Measurements from ENCODE around the gene CREB3L2.
"Not testable (repeated sequence)": the region's sequence is repeated elsewhere in the genome, so short reads cannot be mapped to it uniquely, and the experiment has no call there.

CREB3L2 gene

GRCh38 chr7:137986252-137987017 lies 15.5 kb downstream of the CREB3L2 start:
- no peaks in the 10 kb centered on the region for H3K27me3 ChIP-seq (ENCODE audit: control insufficient read depth, insufficient read depth, low read length)
- H3K4me3 ChIP-seq (ENCODE audit: low read length), result no peak overlapping the region
- no peaks in the 10 kb centered on the region for H3K9me3 ChIP-seq (ENCODE audit: control insufficient read depth, low read depth, low read length)
- peaks cover 5% of the 10 kb centered on the region for H3K4me1 ChIP-seq (ENCODE audit: control insufficient read depth, low read depth, low read length)
- H3K36me3 ChIP-seq (ENCODE audit: control insufficient read depth, low read depth, low read length), result no peaks in the 10 kb centered on the region
- no peak overlapping the region for H3K9ac ChIP-seq (ENCODE audit: low read length)
- H3K27ac ChIP-seq (ENCODE audit: low read length), result no peak overlapping the region

- no peaks in the 10 kb centered on the region for H3K36me3 ChIP-seq (ENCODE audit: control insufficient read depth, low read depth, low read length)
- H3K9me3 ChIP-seq (ENCODE audit: control insufficient read depth, low read depth, low read length), result no peaks in the 10 kb centered on the region
- H3K27me3 ChIP-seq (ENCODE audit: control insufficient read depth, insufficient read depth, low read length), result no peaks in the 10 kb centered on the region
- no peak overlapping the region for H3K27ac ChIP-seq (ENCODE audit: low read length)
- peaks cover 5% of the 10 kb centered on the region for H3K4me1 ChIP-seq (ENCODE audit: control insufficient read depth, low read depth, low read length)
- H3K4me3 ChIP-seq (ENCODE audit: low read length), result no peak overlapping the region
- no peak overlapping the region for H3K9ac ChIP-seq (ENCODE audit: low read length)
Observed at GRCh38 chr7:137985897-137986251, 16.0 kb downstream of the CREB3L2 start.

DNA sequence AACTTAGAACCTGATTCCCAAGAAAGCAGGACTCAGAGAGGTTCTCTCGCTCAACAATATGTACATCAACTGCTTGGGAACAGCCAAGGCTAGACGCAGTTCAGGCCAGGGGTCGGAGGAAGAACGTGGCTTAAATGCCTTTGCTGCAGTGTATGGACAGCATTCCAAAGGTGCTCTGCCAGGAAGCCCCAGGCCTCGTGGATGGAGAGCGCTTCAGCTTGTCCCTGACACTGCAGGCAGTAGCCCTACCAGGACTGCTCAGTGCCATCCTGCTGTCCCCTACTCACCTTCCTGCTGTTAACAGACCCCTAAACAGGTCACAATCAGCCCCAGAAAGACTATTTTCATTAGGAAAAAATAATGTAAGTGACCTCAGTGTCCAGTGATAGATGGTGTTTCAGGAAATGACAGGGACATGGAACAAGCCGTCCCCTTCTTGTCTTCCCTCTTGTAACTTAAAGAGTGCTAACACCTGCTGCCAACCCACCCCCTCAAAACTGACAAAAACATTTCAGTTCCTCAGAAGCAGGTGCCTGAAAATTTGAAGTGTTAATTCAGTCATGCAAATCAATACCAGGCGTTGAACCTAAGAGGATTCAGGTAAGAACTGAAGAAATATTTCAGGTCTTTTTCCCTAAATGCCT lies 16.5 kb downstream of the CREB3L2 start:
- no peak overlapping the region for H3K4me3 ChIP-seq (ENCODE audit: low read length)
- no peak overlapping the region for H3K9ac ChIP-seq (ENCODE audit: low read length)
- no peaks in the 10 kb centered on the region for H3K36me3 ChIP-seq (ENCODE audit: control insufficient read depth, low read depth, low read length)
- H3K27me3 ChIP-seq (ENCODE audit: control insufficient read depth, insufficient read depth, low read length), result no peaks in the 10 kb centered on the region
- peaks cover under 1% of the 10 kb centered on the region for H3K4me1 ChIP-seq (ENCODE audit: control insufficient read depth, low read depth, low read length)
- H3K9me3 ChIP-seq (ENCODE audit: control insufficient read depth, low read depth, low read length), result no peaks in the 10 kb centered on the region
- no peak overlapping the region for H3K27ac ChIP-seq (ENCODE audit: low read length)

DNA sequence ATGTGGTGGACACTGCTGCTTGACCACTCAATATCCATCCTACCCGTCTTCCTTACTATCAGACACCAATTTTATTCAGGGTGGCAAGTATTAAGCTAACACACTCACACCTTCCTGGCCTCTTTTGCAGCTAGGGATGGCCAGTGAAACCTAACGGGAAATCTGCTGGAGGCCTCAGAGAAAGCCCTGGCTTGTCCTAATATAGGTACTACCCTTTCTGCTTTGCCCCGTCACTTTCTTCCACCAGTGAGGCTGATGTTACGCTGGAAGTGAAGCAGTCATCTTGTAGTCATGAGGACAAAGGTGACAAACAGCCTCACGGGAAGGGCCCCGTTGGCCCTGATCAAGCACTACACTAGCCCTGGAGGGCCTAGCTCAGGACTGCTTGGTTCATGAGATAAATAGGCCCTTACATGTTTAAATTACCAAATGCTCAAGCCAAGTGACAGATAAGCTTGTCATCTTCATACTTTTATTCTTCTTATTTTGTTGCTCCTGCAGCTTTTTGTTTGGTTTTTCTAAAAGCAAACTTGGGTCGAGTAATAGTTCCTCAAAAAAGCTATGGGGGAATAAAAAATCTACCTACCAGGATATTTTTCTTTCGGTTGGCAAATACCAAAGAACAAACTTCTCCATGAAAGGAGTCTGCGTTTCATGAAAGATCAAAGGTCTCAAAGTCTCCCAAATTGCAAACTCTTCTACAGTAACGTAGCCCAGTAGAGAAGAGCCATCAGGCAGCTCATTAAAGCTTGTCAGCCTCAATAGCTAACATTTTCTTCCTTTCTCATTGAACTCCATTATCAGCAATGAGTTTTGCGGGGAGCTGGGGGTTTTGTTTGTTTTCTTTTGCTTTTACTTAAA lies 17.5 kb downstream of the CREB3L2 start:
- H3K4me1 ChIP-seq (ENCODE audit: control insufficient read depth, low read depth, low read length), result no peaks in the 10 kb centered on the region
- H3K27ac ChIP-seq (ENCODE audit: low read length), result no peak overlapping the region
- no peak overlapping the region for H3K4me3 ChIP-seq (ENCODE audit: low read length)
- H3K36me3 ChIP-seq (ENCODE audit: control insufficient read depth, low read depth, low read length), result no peaks in the 10 kb centered on the region
- H3K27me3 ChIP-seq (ENCODE audit: control insufficient read depth, insufficient read depth, low read length), result no peaks in the 10 kb centered on the region
- H3K9ac ChIP-seq (ENCODE audit: low read length), result no peak overlapping the region
- H3K9me3 ChIP-seq (ENCODE audit: control insufficient read depth, low read depth, low read length), result no peaks in the 10 kb centered on the region

DNA sequence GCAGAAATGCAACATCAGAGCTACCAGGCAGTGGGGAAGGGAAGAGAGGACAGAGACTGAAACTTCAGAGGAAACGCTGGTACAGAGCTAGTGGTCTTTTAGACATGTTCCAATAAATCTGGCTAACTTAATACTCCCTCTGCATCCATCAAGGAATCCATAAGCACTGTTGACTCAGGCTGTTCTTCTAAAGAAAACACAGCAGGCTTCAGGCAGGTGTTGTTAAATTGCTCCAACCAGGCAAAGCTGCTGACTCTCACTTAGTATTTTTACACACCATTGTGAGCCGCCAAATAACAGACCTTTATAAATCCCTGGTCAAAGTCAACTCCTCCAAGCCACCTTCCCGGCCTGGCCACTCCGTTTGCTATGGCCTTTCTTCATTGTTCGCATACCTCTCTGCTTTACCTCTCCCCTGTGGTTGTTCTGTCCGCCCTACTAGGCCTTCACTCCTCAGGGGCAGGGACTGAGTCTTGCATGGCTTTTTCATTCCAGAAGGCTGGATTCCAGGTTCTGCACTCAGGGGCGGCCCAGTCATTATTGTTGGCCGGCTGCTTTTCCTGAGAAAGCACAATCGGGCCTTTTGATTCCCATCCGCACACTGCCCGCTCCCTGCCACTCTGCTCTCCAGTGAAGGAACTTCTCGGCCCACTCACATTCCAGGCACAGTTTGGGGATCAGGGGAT lies 18.4 kb downstream of the CREB3L2 start:
- H3K27me3 ChIP-seq (ENCODE audit: control insufficient read depth, insufficient read depth, low read length), result no peaks in the 10 kb centered on the region
- H3K27ac ChIP-seq (ENCODE audit: low read length), result no peak overlapping the region
- H3K4me1 ChIP-seq (ENCODE audit: control insufficient read depth, low read depth, low read length), result no peaks in the 10 kb centered on the region
- H3K9me3 ChIP-seq (ENCODE audit: control insufficient read depth, low read depth, low read length), result no peaks in the 10 kb centered on the region
- no peaks in the 10 kb centered on the region for H3K36me3 ChIP-seq (ENCODE audit: control insufficient read depth, low read depth, low read length)
- no peak overlapping the region for H3K4me3 ChIP-seq (ENCODE audit: low read length)
- H3K9ac ChIP-seq (ENCODE audit: low read length), result no peak overlapping the region

- H3K27me3 ChIP-seq (ENCODE audit: control insufficient read depth, insufficient read depth, low read length); H3K4me1 ChIP-seq (ENCODE audit: control insufficient read depth, low read depth, low read length); H3K27ac ChIP-seq (ENCODE audit: low read length); H3K9me3 ChIP-seq (ENCODE audit: control insufficient read depth, low read depth, low read length); H3K9ac ChIP-seq (ENCODE audit: low read length); H3K4me3 ChIP-seq (ENCODE audit: low read length); H3K36me3 ChIP-seq (ENCODE audit: control insufficient read depth, low read depth, low read length): not testable (repeated sequence)
Observed at GRCh38 chr7:137982394-137982793, 19.5 kb downstream of the CREB3L2 start.

GRCh38 chr7:137981668-137982067 lies 20.2 kb downstream of the CREB3L2 start:
- Histone ChIP-seq H3K27ac (ENCODE audit: low read length) (no peak overlapping the region), H3K4me1 (ENCODE audit: control insufficient read depth, low read depth, low read length) (no peaks in the 10 kb centered on the region), H3K36me3 (ENCODE audit: control insufficient read depth, low read depth, low read length) (no peaks in the 10 kb centered on the region), H3K9me3 (ENCODE audit: control insufficient read depth, low read depth, low read length) (no peaks in the 10 kb centered on the region), H3K9ac (ENCODE audit: low read length) (no peak overlapping the region), H3K4me3 (ENCODE audit: low read length) (no peak overlapping the region), H3K27me3 (ENCODE audit: control insufficient read depth, insufficient read depth, low read length) (no peaks in the 10 kb centered on the region)

DNA sequence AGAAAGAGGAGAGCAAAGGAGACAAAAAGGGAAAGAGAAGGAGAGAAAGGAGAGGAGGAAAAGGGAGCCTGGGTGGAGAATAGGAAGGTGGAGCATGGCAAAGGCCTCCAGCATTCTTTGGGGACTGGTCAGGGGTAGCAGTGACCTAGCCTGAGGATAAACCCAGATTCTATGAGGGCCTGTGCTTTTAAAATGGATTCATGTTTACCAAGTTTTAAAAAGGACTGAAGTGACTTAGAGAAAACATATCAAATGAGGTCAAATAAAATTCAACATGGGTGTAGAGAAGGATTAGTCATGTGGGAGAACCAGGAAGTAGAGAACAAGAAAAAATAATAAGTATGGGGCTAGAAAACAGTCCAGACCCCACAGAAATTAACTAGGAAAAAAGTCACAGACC lies 20.7 kb downstream of the CREB3L2 start:
- Histone ChIP-seq H3K36me3 (ENCODE audit: control insufficient read depth, low read depth, low read length) (no peaks in the 10 kb centered on the region), H3K4me1 (ENCODE audit: control insufficient read depth, low read depth, low read length) (no peaks in the 10 kb centered on the region), H3K9ac (ENCODE audit: low read length) (no peak overlapping the region), H3K27me3 (ENCODE audit: control insufficient read depth, insufficient read depth, low read length) (no peaks in the 10 kb centered on the region), H3K27ac (ENCODE audit: low read length) (no peak overlapping the region), H3K9me3 (ENCODE audit: control insufficient read depth, low read depth, low read length) (no peaks in the 10 kb centered on the region), H3K4me3 (ENCODE audit: low read length) (no peak overlapping the region)

- Histone ChIP-seq H3K27me3 (ENCODE audit: control insufficient read depth, insufficient read depth, low read length) (no peaks in the 10 kb centered on the region), H3K9ac (ENCODE audit: low read length) (no peak overlapping the region), H3K9me3 (ENCODE audit: control insufficient read depth, low read depth, low read length) (no peaks in the 10 kb centered on the region), H3K4me1 (ENCODE audit: control insufficient read depth, low read depth, low read length) (no peaks in the 10 kb centered on the region), H3K4me3 (ENCODE audit: low read length) (no peak overlapping the region), H3K27ac (ENCODE audit: low read length) (no peak overlapping the region), H3K36me3 (ENCODE audit: control insufficient read depth, low read depth, low read length) (no peaks in the 10 kb centered on the region)
Observed at GRCh38 chr7:137980308-137980707, 21.6 kb downstream of the CREB3L2 start.

DNA sequence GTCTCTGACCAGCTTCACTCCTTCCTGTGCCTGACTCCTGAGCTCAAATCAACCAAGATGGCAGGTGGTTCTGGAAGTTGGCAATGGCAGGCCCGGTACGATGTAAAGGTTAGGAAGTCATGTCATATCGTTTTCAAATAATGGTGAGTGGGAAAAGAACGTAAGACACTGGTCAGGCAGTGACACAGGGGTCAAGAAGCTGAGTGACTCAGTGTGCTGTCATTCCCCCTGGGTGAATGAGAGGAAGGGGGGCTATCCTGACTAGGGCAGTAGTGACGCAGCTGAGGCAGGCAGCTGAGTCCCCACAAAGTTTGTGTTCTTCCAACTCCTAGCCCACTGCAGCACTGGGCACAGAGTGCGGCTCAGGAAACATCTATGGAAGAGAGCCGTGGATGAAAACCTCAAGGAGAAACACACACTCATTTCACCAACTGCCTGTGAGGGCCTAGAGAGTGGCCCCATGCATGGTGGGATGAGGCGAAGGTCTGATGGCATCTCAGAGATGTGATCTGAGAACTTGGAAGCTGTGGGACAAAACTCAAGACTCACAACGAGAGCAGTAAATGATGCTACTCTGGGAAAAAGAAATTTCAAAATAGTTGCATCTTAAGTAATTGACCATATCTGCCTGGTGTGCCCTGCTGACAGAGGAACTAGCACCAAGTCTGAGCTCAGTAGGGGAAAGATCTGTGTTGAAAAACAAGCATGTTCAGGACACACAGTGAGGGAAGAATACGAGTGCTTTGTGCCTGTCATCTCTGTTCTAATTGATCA lies 23.2 kb downstream of the CREB3L2 start:
- Histone ChIP-seq H3K4me1 (ENCODE audit: control insufficient read depth, low read depth, low read length) (no peaks in the 10 kb centered on the region), H3K27me3 (ENCODE audit: control insufficient read depth, insufficient read depth, low read length) (no peaks in the 10 kb centered on the region), H3K9me3 (ENCODE audit: control insufficient read depth, low read depth, low read length) (no peaks in the 10 kb centered on the region), H3K36me3 (ENCODE audit: control insufficient read depth, low read depth, low read length) (no peaks in the 10 kb centered on the region), H3K4me3 (ENCODE audit: low read length) (no peak overlapping the region), H3K9ac (ENCODE audit: low read length) (no peak overlapping the region), H3K27ac (ENCODE audit: low read length) (no peak overlapping the region)

- no peak overlapping the region for H3K4me3 ChIP-seq (ENCODE audit: low read length)
- no peak overlapping the region for H3K9ac ChIP-seq (ENCODE audit: low read length)
- H3K9me3 ChIP-seq (ENCODE audit: control insufficient read depth, low read depth, low read length), result no peaks in the 10 kb centered on the region
- no peaks in the 10 kb centered on the region for H3K36me3 ChIP-seq (ENCODE audit: control insufficient read depth, low read depth, low read length)
- no peak overlapping the region for H3K27ac ChIP-seq (ENCODE audit: low read length)
- no peaks in the 10 kb centered on the region for H3K27me3 ChIP-seq (ENCODE audit: control insufficient read depth, insufficient read depth, low read length)
- no peaks in the 10 kb centered on the region for H3K4me1 ChIP-seq (ENCODE audit: control insufficient read depth, low read depth, low read length)
Observed at GRCh38 chr7:137977173-137977572, 24.7 kb downstream of the CREB3L2 start.

Data from iPS-18a (cell line).